H1 (cell line): ENCODE measurements around the gene FGF12. TPM values are rescaled to one million over a fixed set of nuclear protein-coding genes. Genes with fewer than 3 reads are reported as not detected.
"Not testable (repeated sequence)": the region's sequence is repeated elsewhere in the genome, so short reads cannot be mapped to it uniquely, and the experiment has no call there.

Source experiments
- CTCF ChIA-PET: fragments of 300-600 bp; sonication (Branson Sonifier 250); formaldehyde crosslinking; loops from one replicate; lab custom pipeline; 2021; ENCODE audit not compliant: partially characterized antibody; lab: Charles Lee
- POLR2A ChIA-PET: fragments of 300-600 bp; sonication (Branson Sonifier 250); formaldehyde crosslinking; loops from one replicate; lab custom pipeline; 2021; ENCODE audit warnings: inconsistent platforms; ENCODE audit not compliant: partially characterized antibody; lab: Charles Lee
- DNase-seq, 2 experiments: peaks; one replicate each; pipeline versions ENCODE4 v3.0.0 to v3.0.0-alpha.2; 2010 to 2022; ENCODE audit warnings: low spot score in 2 of 2, low read depth in 1 of 2, mixed read lengths in 1 of 2
- FAIRE-seq: peaks from 2 replicates; lab custom pipeline; 2011; peaks lifted over from hg19 to GRCh38; lab: Jason Lieb, UNC
- H2AFZ ChIP-seq: 2 replicates; pipeline ENCODE4 v1.8.1; 2012; ENCODE audit warnings: low read length, inconsistent platforms
- H2AK5ac ChIP-seq: 2 replicates; pipeline ENCODE4 v1.6.1; 2013; ENCODE audit warnings: low read depth, low read length
- H2BK120ac ChIP-seq: replicated peaks from 2 replicates; pipeline ENCODE3; 2013; ENCODE audit warnings: low read depth, low read length, inconsistent platforms
- H2BK12ac ChIP-seq: 2 replicates; pipeline ENCODE4 v1.6.1; 2013; ENCODE audit warnings: low read depth, low read length
- H2BK15ac ChIP-seq: 2 replicates; pipeline ENCODE4 v1.6.1; 2013; ENCODE audit warnings: low read length
- H2BK20ac ChIP-seq: 2 replicates; pipeline ENCODE4 v1.6.1; 2013; ENCODE audit warnings: low read length
- H2BK5ac ChIP-seq: 2 replicates; pipeline ENCODE4 v1.6.1; 2013; ENCODE audit warnings: low read depth, low read length
- H3K14ac ChIP-seq: 2 replicates; pipeline ENCODE4 v1.6.1; 2013; ENCODE audit warnings: inconsistent platforms; ENCODE audit not compliant: insufficient read length
- H3K18ac ChIP-seq: 2 replicates; pipeline ENCODE4 v1.6.1; 2013; ENCODE audit warnings: low read length; ENCODE audit errors: extremely low read depth
- H3K23ac ChIP-seq: 2 replicates; pipeline ENCODE4 v1.6.1; 2013; ENCODE audit warnings: inconsistent platforms; ENCODE audit not compliant: insufficient read length
- H3K23me2 ChIP-seq: 2 replicates; pipeline ENCODE4 v1.6.1; 2013; ENCODE audit warnings: low read depth, low read length
- H3K27ac ChIP-seq: 2 replicates; pipeline ENCODE4 v1.6.1; 2011; ENCODE audit warnings: low read depth, low read length, inconsistent platforms
- H3K27me3 ChIP-seq, 4 experiments: replicated peaks in 1 of 4; 1 replicate in 1 of 4; 2 replicates in 3 of 4; pipeline versions ENCODE4 v1.6.1 to v1.8.1; 2011 to 2013; ENCODE audit warnings: low read length in 3 of 4, mild to moderate bottlenecking in 3 of 4, inconsistent platforms in 2 of 4, mixed read lengths in 2 of 4, moderate library complexity in 1 of 4; ENCODE audit not compliant: control insufficient read depth in 3 of 4, insufficient read depth in 3 of 4; ENCODE audit errors: extremely low read depth in 1 of 4
- H3K36me3 ChIP-seq, 4 experiments: 2 replicates each; pipeline versions ENCODE4 v1.6.1 to v1.8.1; 2011 to 2013; ENCODE audit warnings: mild to moderate bottlenecking in 4 of 4, low read length in 3 of 4, moderate library complexity in 2 of 4, control low read depth in 1 of 4, inconsistent platforms in 1 of 4; ENCODE audit not compliant: insufficient read depth in 4 of 4, control insufficient read depth in 2 of 4
- H3K4ac ChIP-seq: replicated peaks from 2 replicates; pipeline ENCODE3; 2013; ENCODE audit warnings: low read length, low read depth, mixed read lengths, inconsistent platforms; ENCODE audit not compliant: insufficient read length
- H3K4me1 ChIP-seq, 4 experiments: replicated peaks in 1 of 4; 1 replicate in 1 of 4; 2 replicates in 3 of 4; pipeline versions ENCODE4 v1.6.1 to v1.8.1; 2011 to 2013; ENCODE audit warnings: low read length in 3 of 4, inconsistent platforms in 2 of 4, mixed read lengths in 1 of 4; ENCODE audit not compliant: insufficient read depth in 4 of 4, control insufficient read depth in 3 of 4
- H3K4me2 ChIP-seq, 2 experiments: 2 replicates each; pipeline versions ENCODE4 v1.6.1 to v1.8.1; 2011 to 2013; ENCODE audit warnings: low read depth in 2 of 2, low read length in 2 of 2, control low read depth in 1 of 2, inconsistent platforms in 1 of 2, mild to moderate bottlenecking in 1 of 2; ENCODE audit not compliant: insufficient read depth in 1 of 2
- H3K4me3 ChIP-seq, 4 experiments: fragments of 200-600, 300-600 bp in 1 of 4; sonication (generic), shearing (Covaris generic), sonication (Bioruptor Twin) in 1 of 4; 2 replicates each; pipeline versions ENCODE4 v1.5.1 to v1.8.1; 2011 to 2016; ENCODE audit warnings: low read length in 4 of 4, low read depth in 3 of 4, control low read depth in 2 of 4, inconsistent platforms in 2 of 4, mild to moderate bottlenecking in 2 of 4, mixed read lengths in 1 of 4, moderate library complexity in 1 of 4; ENCODE audit not compliant: insufficient read depth in 2 of 4; ENCODE audit errors: extremely low read depth in 1 of 4
- H3K56ac ChIP-seq: replicated peaks from 2 replicates; pipeline ENCODE3; 2013; ENCODE audit warnings: low read depth, mild to moderate bottlenecking, mixed read lengths, low read length, inconsistent platforms; ENCODE audit not compliant: insufficient read length
- H3K79me1 ChIP-seq: 2 replicates; pipeline ENCODE4 v1.6.1; 2013; ENCODE audit warnings: low read depth, low read length, control low read depth
- H3K79me2 ChIP-seq, 2 experiments: 2 replicates each; pipeline versions ENCODE4 v1.6.1 to v1.8.1; 2012 to 2013; ENCODE audit warnings: low read length in 2 of 2, mild to moderate bottlenecking in 2 of 2, inconsistent platforms in 1 of 2; ENCODE audit not compliant: insufficient read depth in 2 of 2, control insufficient read depth in 1 of 2
- H3K9ac ChIP-seq, 4 experiments: replicated peaks in 1 of 4; 1 replicate in 1 of 4; 2 replicates in 3 of 4; pipeline versions ENCODE4 v1.6.1 to v1.8.1; 2011 to 2013; ENCODE audit warnings: low read depth in 3 of 4, low read length in 3 of 4, control low read depth in 2 of 4, mild to moderate bottlenecking in 2 of 4, moderate library complexity in 2 of 4, inconsistent platforms in 1 of 4; ENCODE audit errors: extremely low read depth in 1 of 4
- H3K9me3 ChIP-seq, 2 experiments: 2 replicates each; pipeline versions ENCODE4 v1.6.1 to v1.8.1; 2012 to 2013; ENCODE audit warnings: mild to moderate bottlenecking in 2 of 2, moderate library complexity in 2 of 2, control low read depth in 1 of 2, inconsistent platforms in 1 of 2, low read depth in 1 of 2, low read length in 1 of 2, mixed read lengths in 1 of 2; ENCODE audit not compliant: insufficient read depth in 2 of 2
- H4K20me1 ChIP-seq, 2 experiments: replicated peaks in 1 of 2; 2 replicates each; pipeline versions ENCODE3 to v1.8.1; 2011 to 2013; ENCODE audit warnings: inconsistent platforms in 2 of 2, low read length in 2 of 2, mild to moderate bottlenecking in 1 of 2; ENCODE audit not compliant: insufficient read depth in 2 of 2, control insufficient read depth in 1 of 2
- H4K5ac ChIP-seq: 2 replicates; pipeline ENCODE4 v1.6.1; 2013; ENCODE audit warnings: low read length, low read depth, mixed read lengths, inconsistent platforms; ENCODE audit not compliant: insufficient read length
- H4K8ac ChIP-seq: 2 replicates; pipeline ENCODE4 v1.8.0; 2013; ENCODE audit warnings: mild to moderate bottlenecking, moderate library complexity, low read length, inconsistent platforms; ENCODE audit not compliant: insufficient read depth; ENCODE audit errors: extremely low read depth
- H4K91ac ChIP-seq: replicated peaks from 2 replicates; pipeline ENCODE3; 2013; ENCODE audit warnings: low read length, mixed read lengths, inconsistent platforms; ENCODE audit not compliant: insufficient read length
- BACH1 ChIP-seq: IDR thresholded peaks from 2 replicates; pipeline ENCODE4 v1.6.1; 2012; ENCODE audit warnings: low read length, improper control_type of control experiment
- CREB1 ChIP-seq: IDR thresholded peaks from 2 replicates; pipeline ENCODE4 v1.6.1; 2012; ENCODE audit warnings: inconsistent platforms
- EGR1 ChIP-seq: IDR thresholded peaks from 2 replicates; pipeline ENCODE4 v1.6.1; 2011; ENCODE audit warnings: low read depth, low read length, borderline replicate concordance
- HDAC2 ChIP-seq, 2 experiments: fragments of 300-600 bp in 1 of 2; sonication (generic) in 1 of 2; IDR thresholded peaks; 2 replicates each; pipeline ENCODE4 v1.6.1; 2011 to 2012; ENCODE audit warnings: low read depth in 2 of 2, low read length in 2 of 2, mild to moderate bottlenecking in 2 of 2, moderate library complexity in 2 of 2, borderline replicate concordance in 1 of 2, inconsistent platforms in 1 of 2
- KDM4A ChIP-seq: IDR thresholded peaks from one replicate; pipeline ENCODE4 v1.7.1; 2012; ENCODE audit warnings: low read depth, mild to moderate bottlenecking, moderate library complexity, low read length, inconsistent platforms; ENCODE audit not compliant: severe bottlenecking
- SP1 ChIP-seq: IDR thresholded peaks from 2 replicates; pipeline ENCODE4 v1.6.1; 2011; ENCODE audit warnings: low read depth, low read length
- WGBS, 2 experiments: shearing (Covaris generic) in 1 of 2; methylation state at CpG; one replicate each; pipeline versions ENCODE4 v1.1.6 to v1.1.7; 2013 to 2015; ENCODE audit warnings: low lambda C conversion rate in 2 of 2, mixed read lengths in 2 of 2, inconsistent platforms in 1 of 2, low coverage in 1 of 2, missing lambda C conversion rate in 1 of 2; ENCODE audit not compliant: insufficient replicate concordance in 2 of 2, insufficient coverage in 1 of 2, insufficient read length in 1 of 2; ENCODE audit errors: extremely low coverage in 1 of 2, missing lambda C conversion rate in 1 of 2; 5-methylcytosine and 5-hydroxymethylcytosine counted together
- polyA plus RNA-seq, 7 experiments: library from polyadenylated mRNA; depleted of rRNA in 3 of 7; stranded (reverse) in 5 of 7; unstranded in 2 of 7; fragments of >200 nt in 5 of 7; fragments of 200-250 nt in 2 of 7; gene quantifications; 1 replicate in 5 of 7; 2 replicates in 1 of 7; 4 replicates in 1 of 7; pipeline versions ENCODE4 v1.2.1 to v1.2.3, GENCODE V29; 2011 to 2013; ENCODE audit warnings: missing spikeins in 2 of 7, mixed read lengths in 2 of 7
- total RNA-seq: library from RNA; stranded (reverse); fragmentation: NEBNext Ultra II Directional; extraction: Animal tissue kit (Norgen Biotek cat#: 25700); gene quantifications from 2 replicates; pipeline ENCODE4 v1.2.1, GENCODE V29; 2021
- TF ChIP-seq, protein P1 (sequence below): IDR thresholded peaks from 2 replicates; pipeline ENCODE4 v1.6.1; 2012; ENCODE audit warnings: low read length, inconsistent platforms
- TF ChIP-seq, protein P2 (sequence below): IDR thresholded peaks from 2 replicates; pipeline ENCODE4 v1.6.1; 2012; ENCODE audit warnings: inconsistent platforms

FGF12 gene
- total and polyA plus RNA-seq, 2 of the 8 experiments (the other 6 are each of a cell fraction or from before 2014, with no cell fraction given) = 4.1 to 16.6 TPM

DNA sequence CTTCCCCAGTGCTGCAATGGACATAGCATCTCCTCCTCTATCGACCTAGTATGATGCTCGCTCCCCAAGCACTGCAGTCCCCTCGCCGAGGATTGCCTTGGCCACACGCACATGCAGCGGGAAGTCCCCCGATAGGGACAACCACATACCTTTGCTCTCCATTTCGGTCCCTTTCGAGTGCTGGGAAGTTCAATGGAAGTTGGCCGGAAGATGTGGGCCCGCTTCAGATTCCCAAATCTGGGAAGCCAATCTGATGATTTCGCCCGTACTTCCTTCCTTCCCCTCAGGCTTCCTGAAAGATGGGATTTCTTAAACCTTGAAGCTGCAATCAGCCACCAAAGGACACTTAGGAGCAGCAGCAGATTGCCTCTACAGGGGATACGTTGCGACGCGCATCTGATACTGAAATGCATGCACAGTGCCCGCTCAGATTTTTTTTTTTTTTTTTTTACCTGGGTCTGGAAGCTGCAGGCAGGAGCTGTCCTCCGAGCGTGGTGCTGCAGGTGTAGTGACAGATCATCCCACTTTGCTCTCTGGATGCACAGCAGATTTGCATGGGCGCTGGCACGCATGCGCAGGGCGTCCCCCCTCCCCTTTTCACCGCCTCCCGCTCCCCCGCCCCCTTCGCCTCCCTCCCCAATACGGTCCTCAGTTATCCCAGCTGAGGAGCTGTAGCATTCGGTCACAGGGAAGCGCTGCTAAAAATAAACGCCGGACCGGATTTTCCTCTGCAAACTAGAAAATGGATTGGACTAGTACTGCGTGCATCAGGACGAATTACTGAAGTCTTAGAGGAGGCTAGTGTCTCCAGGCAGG is at the start of gene FGF12 (continued):
- TF ChIP-seq SP1 (peak; percentile 94), KDM4A (peak; percentile 46), EGR1 (0 out of 2 replicates have a peak, but pooled peaks have one; percentile 19), BACH1 (no peak), HDAC2 (IDR thresholded peaks at IDR 0.05; ENCODE audit: borderline replicate concordance in 1 of 2, low read depth in 2 of 2, low read length in 2 of 2) (peak; percentile 72 to 89; a peak in 2 of 4 replicates), CREB1 (peak; percentile 5; the same call in 1 of the 2 replicates)
- TF ChIP-seq, protein P1, sequence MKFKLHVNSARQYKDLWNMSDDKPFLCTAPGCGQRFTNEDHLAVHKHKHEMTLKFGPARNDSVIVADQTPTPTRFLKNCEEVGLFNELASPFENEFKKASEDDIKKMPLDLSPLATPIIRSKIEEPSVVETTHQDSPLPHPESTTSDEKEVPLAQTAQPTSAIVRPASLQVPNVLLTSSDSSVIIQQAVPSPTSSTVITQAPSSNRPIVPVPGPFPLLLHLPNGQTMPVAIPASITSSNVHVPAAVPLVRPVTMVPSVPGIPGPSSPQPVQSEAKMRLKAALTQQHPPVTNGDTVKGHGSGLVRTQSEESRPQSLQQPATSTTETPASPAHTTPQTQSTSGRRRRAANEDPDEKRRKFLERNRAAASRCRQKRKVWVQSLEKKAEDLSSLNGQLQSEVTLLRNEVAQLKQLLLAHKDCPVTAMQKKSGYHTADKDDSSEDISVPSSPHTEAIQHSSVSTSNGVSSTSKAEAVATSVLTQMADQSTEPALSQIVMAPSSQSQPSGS = peak; percentile 64; the same call in 1 of the 2 replicates
- TF ChIP-seq, protein P2, sequence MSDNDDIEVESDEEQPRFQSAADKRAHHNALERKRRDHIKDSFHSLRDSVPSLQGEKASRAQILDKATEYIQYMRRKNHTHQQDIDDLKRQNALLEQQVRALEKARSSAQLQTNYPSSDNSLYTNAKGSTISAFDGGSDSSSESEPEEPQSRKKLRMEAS = peak; percentile 40

DNA sequence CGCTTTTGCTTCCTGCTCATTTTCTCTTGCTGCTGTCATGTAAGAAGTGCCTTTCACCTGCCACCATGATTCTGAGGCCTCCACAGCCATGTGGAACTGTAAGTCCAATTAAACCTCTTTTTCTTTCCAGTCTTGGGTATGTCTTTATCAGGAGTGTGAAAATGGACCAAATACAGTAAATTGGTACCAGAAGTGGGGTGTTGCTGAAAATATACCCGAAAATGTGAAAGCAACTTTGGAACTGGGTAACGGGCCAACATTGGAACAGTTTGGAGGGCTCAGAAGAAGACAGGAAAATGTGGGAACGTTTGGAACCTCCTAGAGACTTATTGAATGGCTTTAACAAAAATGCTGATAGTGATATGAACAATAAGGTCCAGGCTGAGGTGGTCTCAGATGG is 47.0 kb upstream of the FGF12 start:
- H3K27ac ChIP-seq, H3K4me2 ChIP-seq, POLR2A ChIA-PET: not testable (repeated sequence)

More for the DNA sequence above, 47.0 kb upstream of the FGF12 start:
- H3K79me1 ChIP-seq, H3K4me3 ChIP-seq, DNase-seq, H2BK20ac ChIP-seq, H4K20me1 ChIP-seq, H4K91ac ChIP-seq, H2BK12ac ChIP-seq, H3K27me3 ChIP-seq, H2BK5ac ChIP-seq, H3K18ac ChIP-seq, FAIRE-seq, H4K5ac ChIP-seq, H3K56ac ChIP-seq, CTCF ChIA-PET, H3K4ac ChIP-seq, H3K23ac ChIP-seq, H4K8ac ChIP-seq, H3K14ac ChIP-seq, H3K23me2 ChIP-seq, H2BK15ac ChIP-seq, H2AFZ ChIP-seq, H3K4me1 ChIP-seq, H2AK5ac ChIP-seq, H2BK120ac ChIP-seq, H3K9ac ChIP-seq, H3K36me3 ChIP-seq, H3K79me2 ChIP-seq: not testable (repeated sequence)
- H3K9me3 ChIP-seq = peaks cover 10 to 20% of the 10 kb centered on the region in 2 experiments; a peak in 3 of 4 replicates
- 91% methylated on average over 4 of the region's 4 CpGs; no CpG with 5 or more reads in 1 of the 2 experiments for WGBS, 2 experiments
